Hair follicular keratinocyte (primary cell): ENCODE measurements around the gene CCDC160. TPM values are rescaled to one million over a fixed set of nuclear protein-coding genes. Genes with fewer than 3 reads are reported as not detected.

Experiments
- total RNA-seq: library from RNA; depleted of rRNA; stranded (reverse); fragments of >200 nt; gene quantifications from 2 replicates; pipeline ENCODE4 v1.2.3, GENCODE V29; 2015

CCDC160 gene
- not detected in 2 replicates for total RNA-seq

DNA sequence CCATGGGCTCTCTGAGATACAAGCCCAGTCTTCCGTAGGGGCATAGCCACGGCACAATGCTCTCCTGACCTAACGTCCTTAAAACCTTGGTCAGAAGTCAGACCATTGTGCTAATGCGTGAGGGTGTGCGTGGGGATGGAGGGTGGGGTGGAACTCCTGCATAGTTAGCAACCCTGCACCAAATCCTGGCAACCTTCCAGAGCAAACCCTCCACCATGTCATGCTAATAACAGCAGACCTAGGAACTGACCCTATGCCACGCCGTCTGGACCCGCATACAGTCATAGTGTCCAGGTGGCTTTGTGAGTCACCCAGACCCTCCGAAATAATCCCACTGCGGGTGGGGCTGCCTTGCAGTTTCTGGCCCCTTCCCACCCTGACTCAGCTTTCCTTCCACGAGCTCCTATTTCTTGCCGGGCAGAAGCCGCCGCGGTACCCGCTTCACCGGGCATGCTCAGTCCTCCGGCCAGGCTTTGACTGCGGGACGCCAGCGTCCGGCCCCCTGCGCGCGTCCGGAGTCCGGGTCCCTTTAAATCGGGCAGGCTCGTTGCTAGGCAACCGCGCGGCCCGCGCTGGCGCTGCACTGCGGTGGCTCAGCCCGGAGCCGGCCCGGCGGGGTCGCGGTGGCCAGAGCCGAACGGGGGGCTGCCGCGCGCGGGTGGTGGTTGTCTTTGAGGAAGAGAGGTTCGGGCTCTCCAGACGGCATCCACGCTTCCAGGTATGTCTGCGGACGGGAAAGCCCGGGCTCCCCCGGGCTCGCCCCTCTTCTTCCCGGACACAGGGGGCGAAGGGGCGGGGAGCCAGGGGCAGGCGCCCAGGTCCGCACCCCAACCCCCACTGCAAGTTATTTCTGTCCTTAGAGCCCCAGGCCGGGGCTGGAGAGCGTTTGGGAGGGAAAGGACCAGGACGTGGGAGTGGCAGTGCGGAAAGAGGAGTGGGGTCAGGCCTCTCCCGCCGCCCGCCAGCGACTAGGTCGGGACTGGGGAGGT is at the start of gene CCDC160:
CCDC160 (plus strand) TSS at position 557 of the 989 bp plus-strand sequence. CDS start 7,619 bp downstream, outside the sequence.

Other genes starting within 250 kb of the CCDC160 start
- 15.7 and 18.4 TPM in 2 replicates for gene PHF6, start 136.1 kb downstream of the CCDC160 start, total RNA-seq
- gene HPRT1, start 223.0 kb downstream of the CCDC160 start, total RNA-seq, result 18.3 and 18.7 TPM in 2 replicates